Activated naive CD8-positive, alpha-beta T cell treated with anti-CD3 and anti-CD28 coated beads, Interleukin-2, amount 50 U/mL, for 16 hours (primary cell): Measurements from ENCODE around the gene F2.

Experiments used
- DNase-seq: peaks from one replicate; pipeline ENCODE4 v3.0.0-alpha.2; 2020; ENCODE audit warnings: low read depth, low spot score

The F2 gene

GRCh38 chr11:46743043-46743442 lies 24.0 kb downstream of the F2 start:
- no peak for DNase-seq

- DNase-seq = no peak
Measured at GRCh38 chr11:46743693-46744339, 24.8 kb downstream of the F2 start.

GRCh38 chr11:46745328-46745727 lies 26.3 kb downstream of the F2 start:
- no peak for DNase-seq

GRCh38 chr11:46745995-46746394 lies 27.0 kb downstream of the F2 start:
- DNase-seq = no peak

- DNase-seq = no peak
Measured at GRCh38 chr11:46747150-46747549, 28.1 kb downstream of the F2 start.

- no peak for DNase-seq
Measured at GRCh38 chr11:46755962-46756361, 36.9 kb downstream of the F2 start.

GRCh38 chr11:46759196-46759595 lies 40.2 kb downstream of the F2 start:
- no peak for DNase-seq

- no peak for DNase-seq
Measured at GRCh38 chr11:46760429-46761128, 41.6 kb downstream of the F2 start.

GRCh38 chr11:46761807-46762206 lies 42.8 kb downstream of the F2 start:
- DNase-seq = no peak

GRCh38 chr11:46762248-46762647 lies 43.2 kb downstream of the F2 start:
- no peak for DNase-seq

GRCh38 chr11:46766656-46767055 lies 47.6 kb downstream of the F2 start:
- no peak for DNase-seq

- DNase-seq = no peak
Measured at GRCh38 chr11:46769636-46770221, 50.7 kb downstream of the F2 start.

- DNase-seq = no peak
Measured at GRCh38 chr11:46776878-46777277, 57.9 kb downstream of the F2 start.

GRCh38 chr11:46778416-46778815 lies 59.4 kb downstream of the F2 start:
- DNase-seq = no peak
